GM12873 (cell line): ENCODE data around the gene PPP1R13B.

Experiments
- CTCF ChIP-seq: IDR thresholded peaks from 2 replicates; pipeline ENCODE4 v1.5.1; 2012; ENCODE audit warnings: low read depth, mild to moderate bottlenecking, moderate library complexity, low read length, control low read depth; ENCODE audit not compliant: insufficient read depth; ENCODE audit errors: missing control alignments

PPP1R13B gene

GRCh38 chr14:103782376-103782775 lies 65.0 kb downstream of the PPP1R13B start:
- no peak for TF ChIP-seq CTCF

- TF ChIP-seq CTCF: no peak
Observed at GRCh38 chr14:103775506-103775905, 71.9 kb downstream of the PPP1R13B start.

- no peak for TF ChIP-seq CTCF
Observed at GRCh38 chr14:103773521-103773920, 73.9 kb downstream of the PPP1R13B start.

GRCh38 chr14:103772078-103772712 lies 75.2 kb downstream of the PPP1R13B start:
- TF ChIP-seq CTCF: no peak

GRCh38 chr14:103770902-103771301 lies 76.5 kb downstream of the PPP1R13B start:
- no peak for TF ChIP-seq CTCF

GRCh38 chr14:103770500-103770899 lies 76.9 kb downstream of the PPP1R13B start:
- TF ChIP-seq CTCF: no peak

- TF ChIP-seq CTCF: no peak
Observed at GRCh38 chr14:103767336-103767894, 80.0 kb downstream of the PPP1R13B start.
